NCI-H460 (cell line): ENCODE measurements around the gene MUS81. TPM values are rescaled to one million over a fixed set of nuclear protein-coding genes. Genes with fewer than 3 reads are reported as not detected.
"Not testable (repeated sequence)": the region's sequence is repeated elsewhere in the genome, so short reads cannot be mapped to it uniquely, and the experiment has no call there.

Source experiments
- DNase-seq: peaks from one replicate; pipeline ENCODE4 v3.0.0-alpha.2; 2016; ENCODE audit warnings: low read depth; ENCODE audit errors: extremely low read depth
- polyA plus RNA-seq: library from polyadenylated mRNA; depleted of rRNA; stranded (reverse); fragments of >200 nt; gene quantifications from 2 replicates; pipeline ENCODE4 v1.2.3, GENCODE V29; 2014; cell fraction: nucleus; rRNA removed
- total RNA-seq: library from RNA; depleted of rRNA; stranded (reverse); fragments of >200 nt; shearing (Covaris generic); gene quantifications from 2 replicates; pipeline ENCODE4 v1.2.3, GENCODE V29; 2014; rRNA removed

Gene MUS81
- 36.8 and 39.1 TPM in 2 replicates for total RNA-seq
- polyA plus RNA-seq: 170 and 174 TPM in 2 replicates

GRCh38 chr11:65860278-65861164 is at the start of gene MUS81:
Gene MUS81 (plus strand): TSS chr11:65860433. CDS start chr11:65860754, 321 bp downstream.
- DNase-seq: peak; percentile 89

GRCh38 chr11:65811764-65812475 is 48.3 kb upstream of the MUS81 start:
- no peak for DNase-seq

GRCh38 chr11:65814131-65814985 is 45.9 kb upstream of the MUS81 start:
- no peak for DNase-seq

- no peak for DNase-seq
Observed at GRCh38 chr11:65814986-65815565, 45.2 kb upstream of the MUS81 start.

- DNase-seq: no peak
Observed at GRCh38 chr11:65816696-65817095, 43.5 kb upstream of the MUS81 start.

- no peak for DNase-seq
Observed at GRCh38 chr11:65817312-65817834, 42.9 kb upstream of the MUS81 start.

GRCh38 chr11:65817835-65818680 is 42.2 kb upstream of the MUS81 start:
- peak; percentile 80 for DNase-seq

GRCh38 chr11:65821107-65821506 is 39.1 kb upstream of the MUS81 start:
- DNase-seq: no peak

GRCh38 chr11:65822776-65823528 is 37.3 kb upstream of the MUS81 start:
- no peak for DNase-seq

- DNase-seq: no peak
Observed at GRCh38 chr11:65826984-65827735, 33.1 kb upstream of the MUS81 start.

GRCh38 chr11:65829459-65829858 is 30.8 kb upstream of the MUS81 start:
- no peak for DNase-seq

GRCh38 chr11:65832231-65832630 is 28.0 kb upstream of the MUS81 start:
- not testable (repeated sequence) for DNase-seq

GRCh38 chr11:65833297-65834030 is 26.8 kb upstream of the MUS81 start, which contains the start of gene SNX32:
Gene SNX32 (plus strand): TSS chr11:65833963. CDS start chr11:65834066, 103 bp downstream.
- DNase-seq: no peak

- DNase-seq: no peak
Observed at GRCh38 chr11:65834202-65834601, 26.0 kb upstream of the MUS81 start.

- no peak for DNase-seq
Observed at GRCh38 chr11:65842144-65842543, 18.1 kb upstream of the MUS81 start.

- no peak for DNase-seq
Observed at GRCh38 chr11:65843811-65844210, 16.4 kb upstream of the MUS81 start.
